Mesothelial cell of epicardium (in vitro differentiated cells): ENCODE data around the gene COL11A2. TPM values are rescaled to one million over a fixed set of nuclear protein-coding genes. Genes with fewer than 3 reads are reported as not detected.

Source experiments
- DNase-seq, 2 experiments: peaks; one replicate each; pipeline ENCODE4 v3.0.0; 2021; ENCODE audit warnings: low spot score in 2 of 2; ENCODE audit not compliant: unreplicated experiment in 2 of 2
- H3K27ac Mint-ChIP-seq: 2 replicates; pipeline ENCODE4 v1.8.0; 2021; ENCODE audit warnings: mixed read lengths
- H3K27me3 Mint-ChIP-seq: 2 replicates; pipeline ENCODE4 v1.8.0; 2021; ENCODE audit warnings: low read depth, mixed read lengths
- H3K36me3 Mint-ChIP-seq: 2 replicates; pipeline ENCODE4 v1.8.0; 2021; ENCODE audit warnings: mixed read lengths
- H3K4me1 Mint-ChIP-seq: 2 replicates; pipeline ENCODE4 v1.8.0; 2021; ENCODE audit warnings: mixed read lengths
- H3K4me3 Mint-ChIP-seq: 2 replicates; pipeline ENCODE4 v1.8.0; 2021; ENCODE audit warnings: mild to moderate bottlenecking, moderate library complexity, mixed read lengths
- H3K9me3 Mint-ChIP-seq: 2 replicates; pipeline ENCODE4 v1.8.0; 2021; ENCODE audit warnings: mixed read lengths
- CTCF ChIP-seq: fragments of 200-600 bp; sonication (generic); IDR thresholded peaks from one replicate; pipeline ENCODE4 v1.5.0; 2021; ENCODE audit warnings: antibody characterized with exemption; ENCODE audit not compliant: unreplicated experiment
- total RNA-seq: library from RNA; stranded (reverse); gene quantifications from 3 replicates; pipeline ENCODE4 v1.2.1, GENCODE V29; 2021

The COL11A2 gene
- total RNA-seq, 1 donor from 2014 or later = 14.4 TPM

DNA sequence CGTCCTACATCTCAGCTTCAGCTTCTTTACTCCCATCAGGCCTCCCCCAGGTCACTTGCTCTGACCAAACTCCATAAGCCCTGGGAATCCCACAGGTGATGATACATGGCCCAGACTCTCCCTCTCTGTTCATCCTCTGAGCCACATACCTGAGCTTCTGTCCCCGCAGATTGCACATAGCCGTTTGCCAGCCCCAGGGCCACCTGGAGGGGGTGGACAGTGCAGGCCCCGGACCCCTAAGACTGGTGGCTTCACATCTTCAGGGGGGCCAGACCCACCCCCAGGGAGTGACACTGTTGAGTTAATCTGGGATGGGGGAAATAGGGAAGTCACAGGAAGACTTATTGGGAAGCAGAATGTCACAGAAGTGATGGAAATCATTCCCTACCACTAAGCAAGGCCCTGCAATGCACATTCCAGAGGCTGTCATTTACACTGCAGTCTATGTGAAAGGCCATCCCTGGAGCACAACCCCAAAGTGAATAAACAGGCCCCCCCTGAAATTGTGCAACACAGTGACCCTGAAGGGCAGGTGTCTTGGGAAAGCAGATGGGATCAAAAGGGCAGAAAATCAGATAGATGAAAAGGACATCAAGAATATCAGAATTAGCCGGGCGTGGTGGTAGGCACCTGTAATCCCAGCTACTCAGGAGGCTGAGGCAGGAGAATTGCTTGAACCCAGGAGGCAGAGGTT is 6.0 kb upstream of the COL11A2 start:
- H3K4me3 Mint-ChIP-seq = peak overlapping the region; percentile 99
- no peak for TF ChIP-seq CTCF
- peaks cover 28% of the 10 kb centered on the region for H3K36me3 Mint-ChIP-seq
- H3K27me3 Mint-ChIP-seq = no peaks in the 10 kb centered on the region
- no peak for DNase-seq
- peaks cover 52% of the 10 kb centered on the region for H3K4me1 Mint-ChIP-seq
- H3K9me3 Mint-ChIP-seq = no peaks in the 10 kb centered on the region
- H3K27ac Mint-ChIP-seq = peak overlapping the region; percentile 73

DNA sequence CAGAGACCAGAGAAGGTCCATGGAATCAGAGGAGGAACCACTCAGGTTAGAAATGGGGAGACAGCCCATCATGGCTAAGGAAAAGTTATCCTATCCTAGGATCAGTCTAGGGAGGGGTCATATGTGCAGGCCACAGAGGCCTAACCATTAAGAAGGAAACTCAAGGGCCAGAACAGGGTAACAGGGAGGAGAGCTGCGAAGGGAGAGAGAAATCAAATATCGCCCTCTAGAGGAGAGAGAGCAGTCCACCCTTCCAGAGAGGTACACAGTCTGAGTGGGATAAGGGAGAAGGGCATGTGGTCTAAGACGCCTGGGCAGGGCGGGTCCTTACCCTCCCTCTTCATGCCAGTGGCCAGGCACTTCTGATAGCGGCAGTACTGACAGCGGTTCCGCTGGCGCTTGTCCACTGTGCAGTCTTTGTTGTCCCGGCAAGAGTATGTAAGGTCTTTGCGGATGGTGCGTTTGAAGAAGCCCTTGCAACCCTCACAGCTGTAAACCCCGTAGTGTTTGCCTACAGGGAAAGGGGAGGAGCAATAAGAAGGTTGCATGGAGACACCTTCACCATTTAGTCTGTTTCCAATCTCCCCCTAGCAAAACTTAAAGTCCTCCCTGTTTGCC is 5.3 kb upstream of the COL11A2 start:
- Mint-ChIP-seq H3K9me3 (no peaks in the 10 kb centered on the region), H3K27ac (peak overlapping the region; percentile 73), H3K27me3 (no peaks in the 10 kb centered on the region), H3K4me3 (peak overlapping the region; percentile 99), H3K36me3 (peaks cover 21% of the 10 kb centered on the region), H3K4me1 (peaks cover 48% of the 10 kb centered on the region)
- TF ChIP-seq CTCF = peak; percentile 48
- DNase-seq = no peak

DNA sequence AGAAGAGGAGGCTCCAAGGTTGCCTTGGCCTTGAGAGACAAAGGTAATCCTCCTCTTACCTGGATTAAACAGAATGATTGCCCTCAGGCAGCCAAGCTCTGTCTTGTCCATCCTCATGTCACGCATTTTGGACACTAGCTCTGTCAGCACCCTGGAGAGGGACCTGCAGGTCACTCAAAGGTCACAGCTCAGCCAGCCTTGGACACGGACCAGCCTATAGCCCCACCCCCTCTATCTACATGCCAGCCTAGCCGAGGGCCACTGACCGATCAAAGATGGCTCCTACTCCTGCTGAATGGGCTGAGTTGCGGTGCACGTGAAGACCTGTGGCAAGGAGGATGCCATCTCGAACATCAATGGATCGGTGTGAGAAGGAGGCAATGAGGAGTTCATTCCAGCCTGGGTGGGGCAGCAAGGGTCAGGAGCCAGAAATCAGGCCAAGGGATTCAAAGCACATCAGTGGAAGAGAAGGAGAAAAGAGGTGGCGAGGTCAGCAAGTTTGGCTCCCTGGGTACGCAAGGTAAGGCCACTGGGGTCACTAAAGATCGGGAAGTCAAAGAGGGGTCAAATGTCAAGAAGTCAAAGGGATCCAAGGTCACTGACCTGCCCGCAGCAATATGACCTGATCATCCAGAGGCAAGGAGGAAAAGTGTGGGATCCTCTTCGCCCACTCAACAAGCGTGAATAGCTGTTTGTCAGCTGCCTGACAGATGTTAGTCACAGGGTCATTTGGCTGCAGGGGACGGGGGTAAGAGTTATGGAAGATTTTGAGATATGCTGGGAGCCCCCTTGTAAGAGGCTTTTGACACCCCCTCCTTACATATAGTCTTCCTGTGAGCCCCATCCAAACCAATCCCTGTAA is 3.3 kb upstream of the COL11A2 start:
- Mint-ChIP-seq H3K27ac (no peak overlapping the region), H3K36me3 (peaks cover 13% of the 10 kb centered on the region), H3K4me1 (peaks cover 38% of the 10 kb centered on the region), H3K4me3 (no peak overlapping the region), H3K9me3 (no peaks in the 10 kb centered on the region), H3K27me3 (peaks cover 11% of the 10 kb centered on the region)
- DNase-seq = no peak
- TF ChIP-seq CTCF = no peak

GRCh38 chr6:33194431-33194979 is 2.2 kb upstream of the COL11A2 start:
- no peak for TF ChIP-seq CTCF
- Mint-ChIP-seq H3K27me3 (peaks cover 13% of the 10 kb centered on the region), H3K4me3 (no peak overlapping the region), H3K27ac (no peak overlapping the region), H3K4me1 (peaks cover 36% of the 10 kb centered on the region), H3K9me3 (no peaks in the 10 kb centered on the region), H3K36me3 (peaks cover 13% of the 10 kb centered on the region)
- no peak for DNase-seq

DNA sequence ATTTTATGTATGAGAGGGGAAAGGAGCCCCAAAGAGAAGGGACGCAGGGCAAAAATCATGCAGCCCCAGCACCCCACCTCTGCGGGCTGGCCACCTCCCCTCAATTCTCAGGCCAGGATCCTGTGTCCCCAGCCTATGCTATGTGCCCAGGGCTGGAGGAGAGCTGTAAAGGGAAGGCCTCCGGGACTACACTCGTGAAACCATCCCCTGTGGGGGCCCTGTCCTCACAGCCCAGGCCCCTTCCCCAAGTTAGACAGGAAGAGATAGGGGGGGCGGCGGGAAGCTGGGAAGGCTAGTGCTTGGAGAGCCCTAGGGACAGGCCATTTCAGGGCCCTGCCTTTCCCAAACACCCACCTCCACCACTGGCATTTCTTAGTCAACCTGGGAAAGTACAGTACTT is 1.4 kb upstream of the COL11A2 start:
- H3K4me1 Mint-ChIP-seq = peaks cover 28% of the 10 kb centered on the region
- no peaks in the 10 kb centered on the region for H3K9me3 Mint-ChIP-seq
- H3K27me3 Mint-ChIP-seq = peaks cover 13% of the 10 kb centered on the region
- peak overlapping the region; percentile 59 for H3K4me3 Mint-ChIP-seq
- no peak for TF ChIP-seq CTCF
- no peak for DNase-seq
- H3K36me3 Mint-ChIP-seq = peaks cover 13% of the 10 kb centered on the region
- no peak overlapping the region for H3K27ac Mint-ChIP-seq
